NCI-H69 (cell line): Measurements from ENCODE around the gene SKOR2.
"Not testable (repeated sequence)": the region's sequence is repeated elsewhere in the genome, so short reads cannot be mapped to it uniquely, and the experiment has no call there.

Experiments
- DNase-seq: peaks from one replicate; lab custom pipeline; 2025; lab: John Stamatoyannopoulos, UW

SKOR2 gene

DNA sequence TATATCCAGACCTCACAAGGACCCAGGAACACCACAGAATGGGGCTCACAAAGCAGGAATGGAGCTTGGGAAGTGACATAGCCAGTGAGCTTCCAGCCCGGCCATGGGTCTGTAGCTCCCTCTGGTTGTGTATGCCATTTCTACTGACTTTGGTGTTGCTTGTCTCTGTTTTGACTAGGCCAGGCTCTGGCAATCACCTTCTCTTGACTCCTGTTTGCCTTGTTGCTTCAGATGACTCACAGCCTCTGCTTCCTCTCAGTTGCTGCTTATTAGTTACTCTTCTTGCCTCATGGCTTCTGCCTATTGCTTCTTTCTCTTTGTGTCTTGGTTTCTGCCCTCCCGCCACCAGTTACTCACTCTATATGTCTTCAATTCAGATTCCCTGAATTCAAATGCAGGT, 59.5 kb downstream of the SKOR2 start:
- no peak for DNase-seq

DNA sequence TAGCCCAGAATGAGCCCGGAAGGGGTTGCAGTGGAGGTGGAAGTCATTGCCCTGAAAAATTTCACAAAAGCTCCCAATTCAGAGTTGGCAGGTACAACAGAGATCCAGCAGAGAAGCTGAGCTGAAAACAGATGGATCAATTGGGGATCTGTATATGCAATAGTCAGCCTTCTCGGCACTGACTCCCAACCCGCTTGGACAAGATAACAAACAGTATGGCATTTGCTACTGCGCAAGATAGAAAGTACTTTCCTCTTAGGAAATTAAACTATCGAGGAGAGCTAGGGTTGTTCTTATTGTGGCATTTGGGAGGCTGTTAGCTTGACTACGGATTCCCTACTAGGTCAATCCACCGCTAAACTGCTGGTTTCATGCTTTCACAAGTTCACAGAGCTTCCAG, 63.7 kb downstream of the SKOR2 start:
- DNase-seq: no peak

DNA sequence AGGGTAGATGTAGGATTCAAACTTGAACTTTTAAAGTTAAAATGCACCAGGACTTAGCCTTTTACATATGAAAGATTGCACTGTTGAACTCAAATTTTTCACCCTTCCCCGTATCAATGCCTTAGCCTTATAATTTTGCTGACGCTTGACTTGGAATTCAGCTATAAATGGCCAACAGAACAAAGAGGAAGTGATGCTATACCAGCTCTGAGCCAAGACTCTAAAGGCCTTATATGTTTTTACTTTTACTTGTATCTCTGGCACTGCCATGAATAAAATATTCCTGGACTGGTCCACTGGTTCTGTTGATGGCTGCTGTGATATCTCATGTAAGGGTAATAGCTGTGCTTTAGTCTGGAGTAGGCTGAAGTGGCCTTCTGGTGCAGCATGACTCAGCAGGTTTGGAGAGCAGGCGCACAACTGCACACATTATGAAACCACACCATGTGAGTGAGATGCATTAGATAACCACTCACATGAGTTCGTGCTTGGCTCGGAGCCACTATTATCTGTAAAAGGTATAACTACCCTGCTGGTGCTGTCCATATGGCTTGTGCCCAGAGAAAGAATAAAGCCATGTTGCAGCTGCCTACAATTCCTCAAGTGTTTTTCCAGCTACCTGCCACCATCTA, 66.9 kb downstream of the SKOR2 start:
- peak; percentile 62 for DNase-seq

DNA sequence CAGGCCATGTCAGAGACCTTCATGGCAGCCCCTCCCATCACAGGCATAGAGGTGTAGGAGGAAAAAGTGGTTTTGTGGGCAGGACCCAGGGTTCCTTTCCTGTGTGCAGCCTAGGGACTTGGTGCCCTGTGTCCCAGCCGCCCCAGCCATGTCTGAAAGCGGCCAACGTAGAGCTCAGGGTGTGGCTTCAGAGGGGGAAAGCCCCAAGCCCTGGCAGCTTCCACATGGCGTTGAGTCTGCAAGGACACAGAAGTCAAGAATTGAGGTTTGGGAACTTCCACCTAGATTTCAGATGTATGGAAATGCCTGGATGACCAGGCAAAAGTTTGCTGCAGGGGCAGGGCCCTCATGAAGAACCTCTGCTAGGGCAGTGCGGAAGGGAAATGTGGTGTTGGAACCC, 69.3 kb downstream of the SKOR2 start:
- DNase-seq: not testable (repeated sequence)

DNA sequence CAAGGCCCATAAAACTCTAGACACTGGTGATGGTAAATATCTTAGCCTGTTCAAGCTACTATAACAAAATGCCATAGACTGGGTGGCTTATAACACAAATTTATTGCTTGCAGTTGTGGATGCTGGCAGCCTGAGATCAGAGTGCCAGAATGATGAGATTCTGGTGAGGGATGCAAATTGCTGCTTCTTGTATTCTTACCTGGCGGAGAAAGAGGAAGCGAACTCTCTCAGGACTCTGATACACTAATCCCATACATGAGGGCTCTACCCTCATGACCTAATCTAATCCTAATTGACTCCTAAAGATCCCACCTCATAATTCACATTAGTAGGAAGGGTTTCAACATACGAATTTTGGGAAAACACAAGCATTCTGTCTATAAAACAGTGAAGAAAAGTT, 70.7 kb downstream of the SKOR2 start:
- DNase-seq: no peak

DNA sequence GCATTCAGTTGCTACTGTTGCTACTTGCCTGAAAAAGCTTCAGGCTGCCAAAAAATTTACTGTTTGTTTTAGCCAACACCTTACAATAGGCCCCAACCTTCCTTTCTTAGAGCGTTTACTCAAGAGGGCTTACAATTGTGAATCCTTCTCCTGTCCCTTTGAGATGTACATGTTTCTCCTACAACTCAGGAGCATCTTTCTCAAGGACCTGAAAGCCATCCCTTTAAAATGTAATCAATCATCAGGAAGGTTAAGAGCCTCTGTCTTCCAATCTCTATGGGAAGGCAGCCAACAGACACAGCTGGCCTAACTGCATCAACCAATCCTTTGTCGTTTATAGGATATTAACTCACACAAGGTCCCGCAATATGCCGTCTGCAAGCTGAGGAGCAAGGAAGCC, 71.9 kb downstream of the SKOR2 start:
- peak; percentile 83 for DNase-seq

DNA sequence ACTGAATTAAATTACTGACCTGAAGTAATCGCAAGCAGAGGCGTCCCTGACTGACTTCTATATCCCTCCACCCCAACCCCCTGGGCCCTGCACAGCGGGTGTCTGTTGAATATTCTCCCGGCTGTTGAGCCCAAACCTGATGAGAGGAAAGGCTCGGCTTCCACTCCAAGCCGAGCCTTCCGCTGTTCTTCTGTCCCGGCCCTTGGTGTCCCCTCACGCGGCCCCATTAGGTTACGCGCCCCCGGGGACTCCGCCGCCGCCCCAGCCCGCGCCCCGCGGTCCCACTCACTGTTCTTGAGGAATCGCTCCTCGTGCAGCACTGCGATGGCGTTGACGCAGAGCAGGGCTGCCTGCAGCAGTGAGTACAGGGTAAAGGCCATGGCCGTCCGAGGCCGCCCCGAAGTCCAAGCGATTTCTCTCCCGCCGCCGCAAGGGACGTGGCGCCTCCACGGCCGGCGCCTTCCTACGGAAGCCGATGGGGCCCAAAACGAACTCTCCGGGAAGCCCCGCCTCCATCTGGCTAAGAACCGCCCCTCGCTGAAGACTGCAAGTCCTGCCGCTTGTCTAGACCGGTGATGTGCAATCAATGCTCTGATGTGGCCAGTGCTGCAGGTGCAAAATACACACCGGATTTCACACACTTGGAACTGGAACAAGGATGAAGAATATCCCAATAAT, 75.4 kb downstream of the SKOR2 start, which contains the start of gene IER3IP1:
TSS of gene IER3IP1 (minus strand) at position 467 of the 678 bp plus-strand sequence. CDS start at position 380, 87 bp downstream.
- DNase-seq: peak; percentile 99

DNA sequence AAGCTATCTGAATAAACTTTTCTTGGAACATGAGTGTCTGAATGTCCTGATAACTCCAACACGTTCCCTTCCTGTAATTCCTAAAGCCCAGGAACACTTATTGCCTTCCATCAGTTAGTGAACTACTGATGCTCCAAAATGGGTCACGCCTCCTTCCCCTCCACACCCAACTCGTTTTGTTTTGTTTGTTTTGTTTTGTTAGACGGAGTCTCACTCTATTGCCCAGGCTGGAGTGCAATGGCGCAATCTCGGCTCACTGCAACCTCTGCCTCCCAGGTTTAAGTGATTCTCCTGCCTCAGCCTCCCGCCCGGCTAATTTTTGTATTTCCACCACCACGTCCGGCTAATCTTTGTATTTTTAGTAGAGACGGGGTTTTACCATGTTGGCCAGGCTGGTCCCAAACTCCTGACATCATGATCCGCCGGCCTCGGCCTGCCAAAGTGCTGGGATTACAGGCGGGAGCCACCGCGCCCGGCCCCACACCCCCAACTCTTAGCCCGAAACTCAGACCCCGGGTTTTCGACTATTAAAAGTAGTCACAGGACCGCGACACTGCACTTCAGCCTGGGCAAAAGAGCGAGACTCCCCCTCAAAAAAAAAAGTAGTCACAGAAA, 76.1 kb downstream of the SKOR2 start:
- DNase-seq: peak; percentile 45

DNA sequence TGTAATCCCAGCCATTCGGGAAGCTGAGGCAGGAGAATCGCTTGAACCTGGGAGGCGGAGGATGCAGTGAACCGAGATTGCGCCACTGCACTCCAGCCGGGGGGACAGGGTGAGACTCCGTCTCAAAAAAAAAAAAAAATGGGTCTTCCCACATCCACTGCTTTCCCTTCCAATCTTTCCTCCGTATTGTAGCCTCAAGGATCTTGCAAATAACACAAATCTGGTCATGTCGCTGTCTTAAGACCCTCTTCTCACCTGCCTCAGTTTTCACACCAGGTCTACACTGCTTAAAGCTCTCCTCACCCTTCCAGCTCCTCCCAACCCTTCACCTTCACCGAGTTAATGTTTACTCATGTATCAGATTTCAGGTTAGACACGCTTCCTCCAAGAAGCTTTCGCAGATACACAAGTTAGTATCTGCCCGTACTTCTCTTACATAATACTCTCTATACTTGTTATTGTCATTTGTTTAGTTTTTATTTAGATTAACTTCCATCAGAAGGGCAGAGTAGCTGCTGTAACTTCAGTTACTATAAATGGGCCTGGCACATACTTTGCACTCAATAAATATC, 76.8 kb downstream of the SKOR2 start:
- peak; percentile 21 for DNase-seq

DNA sequence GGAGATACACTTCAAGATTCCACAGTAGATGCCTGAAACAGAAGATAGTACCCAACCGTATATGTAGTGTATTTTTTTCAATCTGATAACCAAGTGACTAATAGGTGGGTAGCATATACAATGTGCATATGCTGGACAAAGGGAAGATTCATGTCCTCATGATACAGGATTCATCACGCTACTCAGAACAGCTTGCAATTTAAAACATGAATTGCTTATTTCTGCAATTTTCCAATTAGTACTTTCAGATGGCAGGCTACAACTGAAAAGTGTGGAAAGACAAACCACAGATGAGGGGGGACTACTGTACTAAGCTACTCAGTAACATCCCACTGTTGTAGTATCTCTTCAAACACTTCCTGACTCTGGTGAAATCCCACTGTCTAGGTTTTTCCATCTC, 79.0 kb downstream of the SKOR2 start:
- no peak for DNase-seq

DNA sequence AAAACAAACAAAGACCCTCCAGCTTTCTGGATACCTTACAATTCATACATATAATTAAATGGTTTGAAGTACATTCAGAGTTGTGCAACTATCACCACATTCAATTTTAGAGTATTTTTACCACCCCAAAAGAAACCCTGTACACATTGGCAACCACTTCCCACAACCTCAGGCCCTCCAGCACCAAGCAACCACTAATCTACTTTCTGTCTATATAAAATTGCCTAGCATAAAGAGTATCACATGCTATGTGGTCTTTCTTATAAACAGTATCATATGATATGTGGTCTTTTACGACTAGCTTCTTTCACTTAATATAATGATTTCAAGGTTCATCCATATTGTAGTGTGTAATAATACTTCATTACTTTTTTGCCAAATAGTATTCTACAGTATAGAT, 82.5 kb downstream of the SKOR2 start:
- DNase-seq: no peak

DNA sequence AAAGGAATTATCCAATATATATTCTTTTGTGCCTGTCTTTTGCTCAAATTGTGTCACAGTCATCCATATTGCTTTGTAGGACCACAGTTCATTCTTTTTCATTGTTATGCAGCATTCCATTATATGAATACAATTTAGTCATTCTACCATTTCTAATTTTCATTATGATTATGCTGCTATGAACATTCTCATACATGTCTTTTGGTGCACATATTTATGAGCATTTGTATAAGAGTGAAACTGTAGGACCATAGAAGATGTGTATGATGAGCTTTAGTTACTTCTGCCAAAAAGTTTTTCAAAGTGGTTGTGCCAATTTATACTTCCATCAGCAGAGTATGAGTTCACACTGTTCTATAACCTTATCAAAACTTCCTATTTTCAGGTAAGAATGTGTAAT, 83.0 kb downstream of the SKOR2 start:
- DNase-seq: no peak

DNA sequence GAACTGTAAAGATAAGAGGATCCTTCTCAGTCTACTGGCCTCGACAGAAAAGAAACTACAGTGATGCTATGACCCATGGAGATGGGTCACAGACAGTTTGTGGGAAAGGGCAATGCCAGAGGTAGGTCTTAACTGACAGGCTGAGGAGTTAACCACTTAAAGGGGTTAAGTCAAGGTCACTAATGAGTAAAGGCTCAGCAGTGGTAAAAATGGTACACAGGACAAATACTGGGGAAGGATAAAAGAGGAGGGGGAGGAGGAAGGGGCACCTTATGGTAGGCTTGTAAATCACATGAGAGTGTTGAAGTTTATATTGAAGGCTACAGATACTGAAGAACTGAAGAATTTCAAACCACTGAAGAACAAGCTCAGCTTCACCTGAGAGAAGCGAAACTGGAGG, 85.2 kb downstream of the SKOR2 start:
- DNase-seq: peak; percentile 88

DNA sequence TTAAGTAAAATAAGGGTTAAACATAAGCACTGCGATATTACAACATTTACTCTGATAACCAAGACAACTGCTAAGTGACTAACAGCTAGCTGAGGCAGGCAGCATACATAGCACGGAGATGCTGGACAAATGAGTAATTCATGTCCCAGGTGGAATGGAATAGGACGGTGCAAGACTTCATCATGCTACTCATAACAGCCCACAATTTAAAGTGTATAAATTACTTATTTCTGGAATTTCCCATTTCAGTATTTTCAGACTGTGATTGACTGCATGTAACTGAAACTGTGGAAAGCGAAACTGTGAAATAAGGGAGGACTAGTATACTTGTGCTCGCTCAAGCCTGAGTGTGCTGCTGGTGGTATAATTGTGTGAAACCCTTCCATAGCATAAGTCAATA, 88.2 kb downstream of the SKOR2 start:
- DNase-seq: no peak

DNA sequence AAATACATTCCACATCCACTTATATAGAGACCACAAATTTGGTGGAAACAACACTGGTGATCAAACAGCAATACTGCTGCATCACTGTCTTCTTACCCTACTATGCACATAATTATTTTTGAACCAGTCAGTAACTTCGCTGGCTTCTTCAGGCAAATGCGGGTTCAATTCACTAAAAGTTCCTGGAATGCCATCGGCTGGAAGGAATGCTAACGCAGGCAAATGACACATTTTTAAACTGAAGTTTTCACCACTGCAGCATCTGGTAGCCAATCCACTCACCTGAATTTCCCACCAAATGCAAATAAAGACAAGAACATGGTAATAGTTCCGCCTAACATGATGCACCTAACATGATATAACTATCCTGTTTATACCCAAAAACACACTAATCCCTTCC, 91.2 kb downstream of the SKOR2 start:
- DNase-seq: no peak

DNA sequence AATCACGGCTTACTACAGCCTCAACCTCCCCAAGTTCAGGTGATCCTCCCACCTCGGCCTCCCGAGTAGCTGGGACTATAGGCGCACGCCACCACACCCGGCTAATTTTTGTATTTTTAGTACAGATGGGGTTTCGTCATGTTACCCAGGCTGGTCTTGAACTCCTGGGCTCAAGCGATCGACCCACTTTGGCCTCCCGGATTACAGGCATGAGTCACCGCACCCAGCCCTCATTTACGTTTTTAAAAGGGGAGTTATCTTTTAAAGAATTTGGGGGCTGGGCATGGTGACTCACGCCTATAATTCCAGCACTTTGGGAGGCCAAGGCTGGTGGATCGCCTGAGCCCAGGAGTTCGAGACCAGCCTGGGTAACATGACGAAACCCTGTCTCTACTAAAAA, 93.1 kb downstream of the SKOR2 start:
- not testable (repeated sequence) for DNase-seq
